IPS-15b (cell line): ENCODE measurements around the gene CUX1.
A peak's percentile ranks its signal among the peaks of the same experiment; 100 is the strongest.

ENCODE experiments used
- H3K27me3 ChIP-seq: one replicate; pipeline ENCODE4 v1.6.1; 2013; ENCODE audit warnings: low read length; ENCODE audit not compliant: control insufficient read depth, insufficient read depth
- H3K36me3 ChIP-seq: one replicate; pipeline ENCODE4 v1.6.1; 2013; ENCODE audit warnings: low read length; ENCODE audit not compliant: control insufficient read depth, insufficient read depth
- H3K4me1 ChIP-seq: one replicate; pipeline ENCODE4 v1.6.1; 2013; ENCODE audit warnings: mild to moderate bottlenecking, low read length; ENCODE audit not compliant: control insufficient read depth, insufficient read depth
- H3K4me3 ChIP-seq: one replicate; pipeline ENCODE4 v1.5.1; 2013; ENCODE audit warnings: low read depth, low read length
- H3K9ac ChIP-seq: one replicate; pipeline ENCODE4 v1.6.1; 2013; ENCODE audit warnings: low read depth, mild to moderate bottlenecking, low read length
- H3K9me3 ChIP-seq: one replicate; pipeline ENCODE4 v1.6.1; 2013; ENCODE audit warnings: mild to moderate bottlenecking, low read length; ENCODE audit not compliant: control insufficient read depth, insufficient read depth

The CUX1 gene

DNA sequence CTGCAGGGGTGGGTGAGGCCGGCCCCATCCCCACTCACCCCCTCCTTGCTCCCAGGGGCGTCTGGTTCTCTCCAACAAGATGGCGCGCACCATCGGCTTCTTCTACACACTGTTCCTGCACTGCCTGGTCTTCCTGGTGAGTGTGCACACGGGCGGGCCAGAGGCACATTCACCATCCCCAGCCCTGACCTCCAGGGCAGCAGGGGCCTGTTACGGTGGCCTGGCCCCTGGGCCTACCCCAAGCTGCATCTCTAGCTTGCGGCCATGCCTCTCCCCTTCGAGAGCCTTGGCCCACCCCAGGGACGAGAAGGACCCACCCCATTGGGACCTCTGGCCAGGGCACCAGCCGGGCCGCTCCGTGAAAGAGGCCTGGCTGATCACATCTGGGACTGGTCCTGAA, 464.4 kb downstream of the CUX1 start:
- H3K4me3 ChIP-seq: no peak overlapping the region
- H3K4me1 ChIP-seq: peaks cover 3% of the 10 kb centered on the region

DNA sequence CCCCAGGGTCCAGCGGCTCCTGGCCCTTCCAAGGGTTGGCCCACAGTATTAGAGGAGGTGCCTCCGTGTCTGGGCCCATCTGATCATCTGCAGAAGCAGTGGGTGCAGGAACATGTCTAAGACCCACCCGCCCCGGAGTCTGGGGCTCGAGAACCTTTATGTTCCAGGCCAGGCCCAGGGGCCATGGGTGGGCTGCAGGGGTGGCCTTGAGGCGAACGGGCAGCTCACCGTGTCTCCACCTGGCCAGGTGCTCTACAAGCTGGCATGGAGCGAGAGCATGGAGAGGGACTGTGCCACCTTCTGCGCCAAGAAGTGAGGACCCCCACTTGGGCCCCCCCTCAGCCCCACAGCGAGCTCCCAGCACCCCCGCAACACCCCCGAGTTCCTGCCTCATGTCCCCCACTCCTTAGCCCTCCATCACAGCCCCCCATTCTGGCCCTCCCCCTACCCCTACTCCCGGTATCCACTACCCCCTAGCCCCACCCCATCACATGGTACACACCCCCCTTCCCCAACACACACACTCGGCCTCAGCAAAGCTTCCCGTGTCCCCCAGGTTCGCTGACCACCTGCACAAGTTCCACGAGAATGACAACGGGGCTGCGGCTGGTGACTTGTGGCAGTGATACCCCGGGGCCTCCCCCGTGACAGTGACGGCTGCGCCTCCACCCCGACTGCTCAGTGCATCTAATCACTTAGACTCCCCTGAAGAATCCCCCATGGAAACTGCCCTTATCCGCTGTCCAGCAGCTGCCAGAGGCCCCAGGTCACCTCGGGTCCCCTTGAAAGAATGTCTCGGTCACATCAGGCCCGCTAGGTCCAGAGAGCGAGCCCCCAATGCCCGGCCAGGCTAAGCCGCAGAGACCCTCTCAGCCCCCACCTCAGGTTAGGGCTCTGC, 465.3 kb downstream of the CUX1 start:
- Histone ChIP-seq H3K36me3 (no peaks in the 10 kb centered on the region), H3K9me3 (no peaks in the 10 kb centered on the region), H3K4me3 (no peak overlapping the region), H3K27me3 (peaks cover 4% of the 10 kb centered on the region), H3K4me1 (peaks cover 3% of the 10 kb centered on the region), H3K9ac (no peak overlapping the region)

More for the DNA sequence above, 464.4 kb downstream of the CUX1 start:
- no peaks in the 10 kb centered on the region for H3K9me3 ChIP-seq
- peaks cover 4% of the 10 kb centered on the region for H3K27me3 ChIP-seq
- no peak overlapping the region for H3K9ac ChIP-seq
- H3K36me3 ChIP-seq: no peaks in the 10 kb centered on the region

GRCh38 chr7:102283477-102284189, 466.2 kb downstream of the CUX1 start:
- Histone ChIP-seq H3K4me3 (no peak overlapping the region), H3K27me3 (peaks cover 6% of the 10 kb centered on the region), H3K9me3 (no peaks in the 10 kb centered on the region), H3K9ac (no peak overlapping the region), H3K4me1 (peaks cover 5% of the 10 kb centered on the region), H3K36me3 (no peaks in the 10 kb centered on the region)

DNA sequence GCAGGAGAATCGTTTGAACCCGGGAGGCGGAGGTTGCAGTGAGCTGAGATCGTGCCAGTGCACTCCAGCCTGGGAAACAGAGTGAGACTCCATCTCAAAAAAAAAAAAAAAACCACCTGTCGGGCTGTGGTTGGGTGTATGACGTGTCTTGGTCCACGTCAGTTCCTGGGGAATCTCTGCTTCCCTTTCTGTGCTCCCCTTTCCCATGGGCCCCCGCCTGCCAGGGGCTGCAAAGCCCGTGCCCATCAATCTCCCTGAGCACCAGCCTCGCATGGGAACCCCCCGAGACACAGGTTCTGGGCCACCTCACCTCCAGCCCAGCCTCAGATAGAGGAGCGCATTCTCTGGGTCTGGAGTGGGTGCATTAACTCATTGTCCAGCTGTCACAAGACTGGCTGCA, 467.0 kb downstream of the CUX1 start:
- Histone ChIP-seq H3K36me3 (no peaks in the 10 kb centered on the region), H3K4me1 (peaks cover 5% of the 10 kb centered on the region), H3K9me3 (no peaks in the 10 kb centered on the region), H3K9ac (no peak overlapping the region), H3K27me3 (peaks cover 6% of the 10 kb centered on the region), H3K4me3 (no peak overlapping the region)

GRCh38 chr7:102284891-102285539, 467.6 kb downstream of the CUX1 start:
- Histone ChIP-seq H3K4me1 (peaks cover 2% of the 10 kb centered on the region), H3K9ac (no peak overlapping the region), H3K9me3 (no peaks in the 10 kb centered on the region), H3K4me3 (no peak overlapping the region), H3K36me3 (no peaks in the 10 kb centered on the region), H3K27me3 (peaks cover 6% of the 10 kb centered on the region)

GRCh38 chr7:102285540-102286236, 468.3 kb downstream of the CUX1 start:
- Histone ChIP-seq H3K4me3 (peak overlapping the region; percentile 61), H3K9ac (no peak overlapping the region), H3K9me3 (no peaks in the 10 kb centered on the region), H3K36me3 (no peaks in the 10 kb centered on the region), H3K4me1 (peaks cover 2% of the 10 kb centered on the region), H3K27me3 (peaks cover 6% of the 10 kb centered on the region)

GRCh38 chr7:102286237-102287110, 469.0 kb downstream of the CUX1 start, which contains the start of gene SH2B2:
SH2B2 (plus strand) TSS chr7:102286868; CDS start chr7:102300551, 13,683 bp downstream.
- Histone ChIP-seq H3K27me3 (peaks cover 6% of the 10 kb centered on the region), H3K36me3 (no peaks in the 10 kb centered on the region), H3K4me1 (peaks cover 2% of the 10 kb centered on the region), H3K4me3 (peak within 1 kb of the TSS; percentile 74), H3K9ac (peak within 1 kb of the TSS; percentile 47), H3K9me3 (no peaks in the 10 kb centered on the region)

DNA sequence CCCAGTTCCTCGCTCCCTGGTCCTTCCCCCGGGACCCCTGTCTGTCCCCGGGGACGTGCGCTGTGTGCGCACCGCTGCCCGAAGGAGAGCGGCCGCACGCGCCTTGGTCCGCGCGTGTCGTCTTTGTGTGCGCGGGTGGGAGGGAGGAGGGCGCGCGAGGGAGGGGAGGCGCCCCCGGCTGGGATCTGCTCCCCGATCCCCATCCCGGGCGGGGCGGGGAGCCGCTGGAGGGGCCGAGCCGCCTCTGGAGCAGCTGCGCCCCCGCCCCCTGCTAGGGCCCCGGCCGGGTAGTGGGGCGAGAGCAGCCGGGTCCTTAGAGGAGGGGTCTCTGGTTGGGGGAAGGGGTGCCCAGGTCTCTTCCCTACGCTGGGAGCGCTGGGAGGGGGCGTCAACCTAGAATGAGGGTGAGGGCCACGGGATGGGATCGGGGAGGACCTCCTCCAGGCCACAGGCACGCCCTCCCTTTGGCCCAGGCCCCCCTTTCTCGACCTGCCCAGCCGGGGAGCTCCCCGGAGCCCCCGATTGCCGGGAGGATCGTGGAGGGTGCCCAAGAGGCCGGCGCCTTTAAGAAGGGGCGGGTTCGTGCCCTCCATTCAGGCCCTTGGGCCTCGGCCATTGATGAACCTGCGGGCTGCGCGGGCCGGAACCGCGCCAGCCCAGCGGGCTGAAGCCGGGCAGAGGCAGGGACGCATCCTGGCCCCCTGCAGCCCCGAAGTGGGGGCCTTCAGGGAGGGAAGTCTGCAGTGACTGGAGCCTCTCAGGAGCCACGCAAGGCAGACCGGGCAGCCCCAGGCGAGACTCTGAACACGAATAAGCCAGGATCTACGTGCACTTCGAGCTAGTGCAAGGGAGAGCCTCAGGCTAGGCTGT, 469.9 kb downstream of the CUX1 start:
- H3K4me3 ChIP-seq: peak overlapping the region; percentile 74
- H3K36me3 ChIP-seq: no peaks in the 10 kb centered on the region
- H3K4me1 ChIP-seq: peaks cover 2% of the 10 kb centered on the region
- peaks cover 6% of the 10 kb centered on the region for H3K27me3 ChIP-seq
- no peaks in the 10 kb centered on the region for H3K9me3 ChIP-seq
- peak overlapping the region; percentile 47 for H3K9ac ChIP-seq

DNA sequence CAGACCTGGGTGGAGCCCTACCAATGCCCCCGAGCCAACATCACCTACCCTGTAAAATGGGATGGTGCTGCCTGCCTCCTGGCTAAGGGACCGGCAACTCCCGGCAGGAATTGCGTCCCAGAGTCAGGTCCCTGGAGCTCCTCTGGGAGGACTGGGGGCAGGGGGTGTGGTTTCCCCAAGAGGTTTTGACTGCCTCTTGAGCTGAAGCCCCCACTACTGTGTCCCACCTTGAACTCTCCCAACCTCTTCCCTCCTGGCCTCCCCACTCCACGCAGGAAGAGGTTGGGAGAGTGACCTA, 470.5 kb downstream of the CUX1 start:
- peaks cover 6% of the 10 kb centered on the region for H3K27me3 ChIP-seq
- no peaks in the 10 kb centered on the region for H3K36me3 ChIP-seq
- peak overlapping the region; percentile 74 for H3K4me3 ChIP-seq
- H3K9me3 ChIP-seq: no peaks in the 10 kb centered on the region
- H3K9ac ChIP-seq: peak overlapping the region; percentile 47
- H3K4me1 ChIP-seq: peaks cover 2% of the 10 kb centered on the region

GRCh38 chr7:102288285-102288930, 471.0 kb downstream of the CUX1 start:
- no peak overlapping the region for H3K9ac ChIP-seq
- peaks cover 2% of the 10 kb centered on the region for H3K4me1 ChIP-seq
- no peaks in the 10 kb centered on the region for H3K9me3 ChIP-seq
- H3K27me3 ChIP-seq: peaks cover 6% of the 10 kb centered on the region
- no peaks in the 10 kb centered on the region for H3K36me3 ChIP-seq
- H3K4me3 ChIP-seq: peak overlapping the region; percentile 74
